GM23338 (cell line): ENCODE data around the gene SNRPD3. TPM values are rescaled to one million over a fixed set of nuclear protein-coding genes. Genes with fewer than 3 reads are reported as not detected.

Experiments used
- ATAC-seq: fragments of 200-7000 bp; cut with Tn5 transposase; 3 replicates; pipeline ENCODE4 v1.9.1; 2020
- DNase-seq: peaks from one replicate; pipeline ENCODE4 v3.0.0-alpha.2; 2015; ENCODE audit warnings: low spot score
- H2AFZ ChIP-seq: fragments of 200-600 bp; sonication (generic); 2 replicates; pipeline ENCODE4 v1.8.0; 2016; ENCODE audit warnings: antibody characterized with exemption, mild to moderate bottlenecking, moderate library complexity
- H3F3A ChIP-seq: fragments of 200-600 bp; sonication (generic); replicated peaks from 2 replicates; pipeline ENCODE4 v1.8.0; 2017; ENCODE audit warnings: antibody characterized with exemption, mixed run types, low read depth
- H3K27ac ChIP-seq: fragments of 200-600 bp; sonication (generic); 2 replicates; pipeline ENCODE4 v1.6.1; 2016; ENCODE audit warnings: low read depth
- H3K27me3 ChIP-seq: fragments of 200-600 bp; sonication (generic); 2 replicates; pipeline ENCODE4 v1.8.0; 2016; ENCODE audit warnings: mild to moderate bottlenecking, mixed run types, moderate library complexity; ENCODE audit not compliant: insufficient read depth
- H3K36me3 ChIP-seq: fragments of 200-600 bp; sonication (generic); 2 replicates; pipeline ENCODE4 v1.8.0; 2016; ENCODE audit warnings: mild to moderate bottlenecking; ENCODE audit not compliant: insufficient read depth
- H3K4me1 ChIP-seq: fragments of 200-600 bp; sonication (generic); 2 replicates; pipeline ENCODE4 v1.8.0; 2016; ENCODE audit warnings: mild to moderate bottlenecking, moderate library complexity; ENCODE audit not compliant: insufficient read depth
- H3K4me2 ChIP-seq: fragments of 200-600 bp; sonication (generic); 2 replicates; pipeline ENCODE4 v1.7.1; 2017; ENCODE audit warnings: mixed run types
- H3K4me3 ChIP-seq: fragments of 200-600 bp; sonication (generic); 2 replicates; pipeline ENCODE4 v1.6.1; 2016; ENCODE audit warnings: mixed run types
- H3K79me2 ChIP-seq: fragments of 200-600 bp; sonication (generic); replicated peaks from 2 replicates; pipeline ENCODE4 v1.8.0; 2017; ENCODE audit warnings: mild to moderate bottlenecking; ENCODE audit not compliant: insufficient read depth
- H3K9me2 ChIP-seq: fragments of 200-600 bp; sonication (generic); 2 replicates; pipeline ENCODE4 v1.8.0; 2017; ENCODE audit not compliant: insufficient read depth
- H4K20me1 ChIP-seq: fragments of 200-600 bp; sonication (generic); replicated peaks from 2 replicates; pipeline ENCODE4 v1.8.0; 2017; ENCODE audit warnings: mild to moderate bottlenecking; ENCODE audit not compliant: insufficient read depth
- H3K27ac Mint-ChIP-seq: 2 replicates; pipeline ENCODE4 v1.8.0; 2020; ENCODE audit warnings: inconsistent platforms, mild to moderate bottlenecking, moderate library complexity, mixed read lengths
- H3K27me3 Mint-ChIP-seq: 3 replicates; pipeline ENCODE4 v1.8.0; 2022; ENCODE audit warnings: low read depth, mild to moderate bottlenecking, moderate library complexity, mixed read lengths, inconsistent platforms; ENCODE audit not compliant: insufficient read depth, poor library complexity
- H3K36me3 Mint-ChIP-seq: 3 replicates; pipeline ENCODE4 v1.8.0; 2021; ENCODE audit warnings: low read depth, mild to moderate bottlenecking, inconsistent platforms, moderate library complexity, mixed read lengths
- H3K4me1 Mint-ChIP-seq: 3 replicates; pipeline ENCODE4 v1.8.0; 2020; ENCODE audit warnings: mild to moderate bottlenecking, inconsistent platforms, mixed read lengths
- H3K4me3 Mint-ChIP-seq: 3 replicates; pipeline ENCODE4 v1.8.0; 2021; ENCODE audit warnings: moderate library complexity, mild to moderate bottlenecking, inconsistent platforms, mixed read lengths
- H3K9me3 Mint-ChIP-seq: 3 replicates; pipeline ENCODE4 v1.8.0; 2020; ENCODE audit warnings: moderate library complexity, mild to moderate bottlenecking, inconsistent platforms, mixed read lengths
- CREB1 ChIP-seq: fragments of 250-450 bp; sonication (Bioruptor Pico); IDR thresholded peaks from 2 replicates; pipeline ENCODE4 v1.5.0; 2020; ENCODE audit warnings: low read depth, mild to moderate bottlenecking, moderate library complexity
- CTCF ChIP-seq, 2 experiments: fragments of 200-600 bp in 1 of 2; sonication (generic) in 1 of 2; conservative IDR thresholded peaks; 2 replicates each; pipeline versions ENCODE4 v1.5.1 to v1.6.1; 2016 to 2017; ENCODE audit warnings: antibody characterized with exemption in 2 of 2, low read depth in 2 of 2, mild to moderate bottlenecking in 2 of 2, moderate library complexity in 1 of 2
- ETS1 ChIP-seq: IDR thresholded peaks from 2 replicates; pipeline ENCODE4 v1.6.1; 2016; ENCODE audit warnings: antibody characterized with exemption
- EZH2phosphoT487 ChIP-seq: fragments of 200-600 bp; sonication (generic); IDR thresholded peaks from one replicate; pipeline ENCODE4 v1.8.1; 2018; ENCODE audit warnings: antibody characterized with exemption; ENCODE audit not compliant: unreplicated experiment
- NANOG ChIP-seq: IDR thresholded peaks from 2 replicates; pipeline ENCODE4 v1.6.1; 2016; ENCODE audit warnings: antibody characterized with exemption, borderline replicate concordance
- POLR2AphosphoS5 ChIP-seq: IDR thresholded peaks from 2 replicates; pipeline ENCODE4 v1.6.1; 2016; ENCODE audit warnings: antibody characterized with exemption, low read depth
- ZNF114 ChIP-seq: fragments of 250-450 bp; sonication (Bioruptor Pico); IDR thresholded peaks from 2 replicates; pipeline ENCODE4 v1.5.0; 2020; ENCODE audit warnings: mild to moderate bottlenecking, moderate library complexity
- ZNF331 ChIP-seq: fragments of 250-450 bp; sonication (Bioruptor Pico); IDR thresholded peaks from 2 replicates; pipeline ENCODE4 v1.5.0; 2020; ENCODE audit warnings: low read depth, mild to moderate bottlenecking, moderate library complexity
- ZNF462 ChIP-seq: fragments of 250-450 bp; sonication (Bioruptor Pico); IDR thresholded peaks from 2 replicates; pipeline ENCODE4 v1.5.0; 2020; ENCODE audit warnings: mild to moderate bottlenecking, moderate library complexity
- polyA plus RNA-seq: library from polyadenylated mRNA; unstranded; fragments of >200 nt; fragmentation: Nextera tagmentation; extraction: Ambion mirVana; gene quantifications from 2 replicates; pipeline ENCODE4 v1.2.1, GENCODE V29; 2016
- total RNA-seq: library from RNA; depleted of rRNA; stranded (reverse); fragments of >200 nt; shearing (Covaris generic); gene quantifications from 2 replicates; pipeline ENCODE4 v1.2.3, GENCODE V29; 2014

The SNRPD3 gene
- total and polyA plus RNA-seq, 2 experiments from 2014 or later, result 314 to 375 TPM

GRCh38 chr22:24582056-24582814, 26.4 kb downstream of the SNRPD3 start:
- H3K9me2 ChIP-seq, result no peaks in the 10 kb centered on the region
- no peak for TF ChIP-seq EZH2phosphoT487
- TF ChIP-seq CREB1 (CRISPR knock-in tag), result no peak
- TF ChIP-seq ZNF331 (CRISPR knock-in tag), result no peak
- no peak for TF ChIP-seq CTCF (conservative IDR thresholded peaks at IDR 0.05; ENCODE audit: low read depth in 2 of 2)
- TF ChIP-seq ETS1, result no peak
- no peak for TF ChIP-seq NANOG
- no peak for TF ChIP-seq ZNF114
- no peak for TF ChIP-seq POLR2AphosphoS5
- TF ChIP-seq ZNF462 (CRISPR knock-in tag), result no peak
- no peaks in the 10 kb centered on the region for H3K79me2 ChIP-seq
- H3F3A ChIP-seq, result peaks cover 11% of the 10 kb centered on the region; the same call in 1 of the 2 replicates
- ATAC-seq (no peak), DNase-seq (no peak)
- H3K4me2 ChIP-seq, result no peak overlapping the region
- no peaks in the 10 kb centered on the region for H3K9me3 Mint-ChIP-seq
- H3K27ac ChIP-seq, result no peak overlapping the region
- no peak overlapping the region for H3K27ac Mint-ChIP-seq
- no peak overlapping the region for H3K4me3 ChIP-seq
- no peaks in the 10 kb centered on the region for H3K27me3 ChIP-seq
- H2AFZ ChIP-seq, result no peak overlapping the region
- peaks cover 1% of the 10 kb centered on the region for H3K27me3 Mint-ChIP-seq
- no peak overlapping the region for H3K4me3 Mint-ChIP-seq
- H3K4me1 ChIP-seq, result no peaks in the 10 kb centered on the region
- peaks cover 7% of the 10 kb centered on the region for H4K20me1 ChIP-seq
- no peaks in the 10 kb centered on the region; the same call in 2 of the 3 replicates for H3K4me1 Mint-ChIP-seq
- no peaks in the 10 kb centered on the region for H3K36me3 Mint-ChIP-seq
- H3K36me3 ChIP-seq, result no peaks in the 10 kb centered on the region
